Measurements from ENCODE around the gene SPOCK3.

SPOCK3 gene

DNA sequence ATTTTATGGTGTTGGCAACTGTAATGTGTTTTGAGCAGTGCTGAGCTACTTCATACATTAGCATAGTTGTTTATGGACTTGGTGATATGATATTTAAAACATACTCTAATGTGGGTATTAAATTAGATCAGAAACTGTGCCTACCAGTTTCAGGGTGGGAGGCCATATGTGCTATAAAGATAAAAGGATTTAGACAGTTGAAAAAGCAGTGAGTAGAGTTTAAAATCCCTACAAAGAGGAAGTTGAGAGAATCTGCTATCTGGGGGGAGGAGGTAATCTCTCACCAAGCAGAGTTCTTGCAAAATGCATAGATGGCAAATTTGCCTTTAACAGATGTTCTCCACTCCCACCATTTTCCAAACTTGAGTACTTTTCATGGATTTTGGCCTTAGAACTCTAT, 154.5 kb downstream of the SPOCK3 start:
- H3K9me3 Mint-ChIP-seq, result no peaks in the 10 kb centered on the region
- peaks cover 9% of the 10 kb centered on the region for H3K27me3 Mint-ChIP-seq (ENCODE audit: low read depth, poor library complexity)
- H3K27ac Mint-ChIP-seq, result no peak overlapping the region
- no peaks in the 10 kb centered on the region for H3K36me3 Mint-ChIP-seq (ENCODE audit: low read depth)
- no peak for DNase-seq
- H3K4me1 Mint-ChIP-seq, result no peaks in the 10 kb centered on the region
- TF ChIP-seq, protein P1, sequence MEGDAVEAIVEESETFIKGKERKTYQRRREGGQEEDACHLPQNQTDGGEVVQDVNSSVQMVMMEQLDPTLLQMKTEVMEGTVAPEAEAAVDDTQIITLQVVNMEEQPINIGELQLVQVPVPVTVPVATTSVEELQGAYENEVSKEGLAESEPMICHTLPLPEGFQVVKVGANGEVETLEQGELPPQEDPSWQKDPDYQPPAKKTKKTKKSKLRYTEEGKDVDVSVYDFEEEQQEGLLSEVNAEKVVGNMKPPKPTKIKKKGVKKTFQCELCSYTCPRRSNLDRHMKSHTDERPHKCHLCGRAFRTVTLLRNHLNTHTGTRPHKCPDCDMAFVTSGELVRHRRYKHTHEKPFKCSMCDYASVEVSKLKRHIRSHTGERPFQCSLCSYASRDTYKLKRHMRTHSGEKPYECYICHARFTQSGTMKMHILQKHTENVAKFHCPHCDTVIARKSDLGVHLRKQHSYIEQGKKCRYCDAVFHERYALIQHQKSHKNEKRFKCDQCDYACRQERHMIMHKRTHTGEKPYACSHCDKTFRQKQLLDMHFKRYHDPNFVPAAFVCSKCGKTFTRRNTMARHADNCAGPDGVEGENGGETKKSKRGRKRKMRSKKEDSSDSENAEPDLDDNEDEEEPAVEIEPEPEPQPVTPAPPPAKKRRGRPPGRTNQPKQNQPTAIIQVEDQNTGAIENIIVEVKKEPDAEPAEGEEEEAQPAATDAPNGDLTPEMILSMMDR (IDR thresholded peaks at IDR 0.05), result no peak
- no peak overlapping the region for H3K4me3 Mint-ChIP-seq

DNA sequence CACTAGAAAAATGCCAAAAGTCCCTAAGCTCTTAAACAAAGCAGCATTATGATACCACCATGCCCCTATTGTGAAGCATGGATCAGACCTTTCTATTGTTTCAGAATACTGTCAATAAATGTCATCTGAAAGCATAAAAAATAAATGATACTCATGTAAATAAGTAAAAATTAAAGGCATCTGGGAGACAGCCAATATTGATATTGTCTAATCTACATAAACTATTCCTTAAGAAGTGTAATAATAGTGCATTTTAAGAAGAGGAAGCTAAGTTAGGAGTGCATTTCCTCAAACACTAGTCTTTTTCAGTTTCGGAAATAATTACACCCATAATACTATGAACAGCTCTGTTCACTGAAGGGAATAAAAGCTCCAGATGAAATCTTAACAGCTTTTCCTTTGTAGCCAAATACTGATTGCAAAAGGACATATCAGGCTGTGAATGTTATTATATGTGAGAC, 181.6 kb downstream of the SPOCK3 start:
- H3K9me3 Mint-ChIP-seq, result peaks cover 12% of the 10 kb centered on the region
- DNase-seq, result no peak
- H3K27me3 Mint-ChIP-seq (ENCODE audit: low read depth, poor library complexity), result no peaks in the 10 kb centered on the region
- TF ChIP-seq, protein P1 (IDR thresholded peaks at IDR 0.05), result no peak
- H3K27ac Mint-ChIP-seq, result no peak overlapping the region
- H3K4me1 Mint-ChIP-seq, result no peaks in the 10 kb centered on the region
- no peaks in the 10 kb centered on the region for H3K36me3 Mint-ChIP-seq (ENCODE audit: low read depth)
- no peak overlapping the region for H3K4me3 Mint-ChIP-seq

DNA sequence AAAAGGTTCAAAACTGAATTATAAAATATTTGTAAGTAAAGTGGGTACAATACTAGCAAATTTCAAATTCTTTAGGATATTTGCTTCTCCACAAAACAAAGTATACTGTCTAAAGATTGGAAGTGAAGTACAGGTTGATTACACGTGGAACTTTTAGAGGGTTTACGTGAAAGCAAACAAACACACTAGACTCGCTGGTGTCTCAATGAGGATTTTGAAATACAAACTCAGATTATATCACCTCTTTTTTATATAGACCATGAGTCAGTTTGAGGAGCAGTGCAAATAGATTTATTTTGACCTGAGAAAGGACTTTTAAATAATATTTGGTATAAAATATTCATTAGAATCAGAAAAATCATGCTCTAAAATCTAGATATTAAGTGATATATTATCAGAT, 185.0 kb downstream of the SPOCK3 start:
- DNase-seq, result no peak
- Mint-ChIP-seq H3K9me3 (no peaks in the 10 kb centered on the region), H3K4me1 (no peaks in the 10 kb centered on the region), H3K27ac (no peak overlapping the region), H3K4me3 (no peak overlapping the region), H3K27me3 (ENCODE audit: low read depth, poor library complexity) (no peaks in the 10 kb centered on the region), H3K36me3 (ENCODE audit: low read depth) (no peaks in the 10 kb centered on the region)
- TF ChIP-seq, protein P1 (IDR thresholded peaks at IDR 0.05), result no peak

DNA sequence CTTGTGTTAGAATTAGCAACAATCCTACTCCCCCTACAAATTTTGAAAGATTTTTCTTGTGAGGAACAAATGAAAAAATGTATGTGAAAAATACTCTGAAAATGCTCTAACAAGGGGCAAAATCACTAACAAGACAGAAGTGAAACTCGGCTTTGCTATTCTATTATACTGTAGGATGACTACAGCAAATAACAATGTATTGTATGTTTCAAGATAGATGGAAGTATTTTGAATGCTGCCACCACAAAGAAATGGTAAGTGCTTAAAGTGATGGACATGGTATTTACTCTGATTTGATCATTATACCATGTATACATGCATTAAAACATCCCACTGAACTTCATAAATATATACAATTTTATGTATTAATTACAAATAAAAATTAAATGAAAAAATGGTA, 192.8 kb downstream of the SPOCK3 start:
- H3K4me3 Mint-ChIP-seq, result no peak overlapping the region
- TF ChIP-seq, protein P1 (IDR thresholded peaks at IDR 0.05), result no peak
- H3K27ac Mint-ChIP-seq, result no peak overlapping the region
- H3K9me3 Mint-ChIP-seq, result no peaks in the 10 kb centered on the region
- H3K27me3 Mint-ChIP-seq (ENCODE audit: low read depth, poor library complexity), result no peaks in the 10 kb centered on the region
- no peak for DNase-seq
- no peaks in the 10 kb centered on the region for H3K4me1 Mint-ChIP-seq
- no peaks in the 10 kb centered on the region for H3K36me3 Mint-ChIP-seq (ENCODE audit: low read depth)

DNA sequence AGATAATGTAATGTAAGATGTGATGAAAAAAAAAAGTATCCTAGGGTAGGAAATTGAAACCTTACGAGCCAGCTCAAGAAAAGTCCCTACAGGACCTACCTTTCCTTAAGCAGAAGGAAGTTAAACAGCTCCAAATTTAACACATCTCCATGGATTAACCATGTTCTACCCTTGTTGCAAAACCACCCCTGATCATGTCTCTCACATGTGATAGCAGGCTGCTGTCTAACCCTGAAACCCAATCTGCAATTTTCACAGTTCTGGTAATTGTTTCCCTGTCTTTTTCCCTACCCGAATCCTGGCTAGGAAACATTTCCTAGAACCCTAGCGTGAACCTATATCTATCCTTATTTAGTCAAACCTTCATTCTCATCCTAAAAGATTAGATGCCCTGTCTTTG, 198.9 kb downstream of the SPOCK3 start:
- Mint-ChIP-seq H3K36me3 (ENCODE audit: low read depth) (no peaks in the 10 kb centered on the region), H3K9me3 (no peaks in the 10 kb centered on the region), H3K27me3 (ENCODE audit: low read depth, poor library complexity) (no peaks in the 10 kb centered on the region), H3K4me3 (no peak overlapping the region), H3K27ac (no peak overlapping the region), H3K4me1 (no peaks in the 10 kb centered on the region)
- DNase-seq, result no peak
- TF ChIP-seq, protein P1 (IDR thresholded peaks at IDR 0.05), result no peak

DNA sequence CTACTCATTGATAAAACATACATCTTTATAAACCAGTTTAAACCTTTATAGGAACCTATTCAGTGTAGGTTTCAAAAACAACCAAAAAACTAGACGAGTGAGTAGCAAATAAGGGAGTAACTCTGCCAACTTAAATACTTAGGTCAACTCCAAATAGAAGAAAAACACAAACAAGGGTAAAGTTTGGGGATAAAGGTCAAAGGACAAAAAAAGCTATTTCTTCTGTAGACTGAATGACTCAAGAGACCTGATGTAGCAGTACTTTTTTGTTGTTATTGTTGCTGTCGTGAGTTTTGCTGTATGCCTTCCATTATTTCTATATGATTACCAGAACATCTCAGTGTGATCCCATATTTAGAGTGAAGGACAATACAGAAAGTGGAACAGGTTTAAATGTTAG, 199.3 kb downstream of the SPOCK3 start:
- Mint-ChIP-seq H3K36me3 (ENCODE audit: low read depth) (no peaks in the 10 kb centered on the region), H3K27ac (no peak overlapping the region), H3K4me3 (no peak overlapping the region), H3K27me3 (ENCODE audit: low read depth, poor library complexity) (no peaks in the 10 kb centered on the region), H3K4me1 (no peaks in the 10 kb centered on the region), H3K9me3 (no peaks in the 10 kb centered on the region)
- TF ChIP-seq, protein P1 (IDR thresholded peaks at IDR 0.05), result no peak
- DNase-seq, result no peak
